NCI-H187 (cell line): Measurements from ENCODE around the gene CGB3.
"Not testable (repeated sequence)": the region's sequence is repeated elsewhere in the genome, so short reads cannot be mapped to it uniquely, and the experiment has no call there.

Source experiments
- DNase-seq, 2 experiments: peaks; one replicate each; lab custom pipeline; 2025; lab: John Stamatoyannopoulos, UW

Gene CGB3

GRCh38 chr19:49042666-49043065 is 18.5 kb upstream of the CGB3 start:
- not testable (repeated sequence) for DNase-seq

GRCh38 chr19:49042177-49042576 is 18.0 kb upstream of the CGB3 start:
- no peak for DNase-seq

GRCh38 chr19:49039736-49040135 is 15.6 kb upstream of the CGB3 start:
- DNase-seq: not testable (repeated sequence)

GRCh38 chr19:49038557-49039276 is 14.6 kb upstream of the CGB3 start:
- not testable (repeated sequence) for DNase-seq

GRCh38 chr19:49038111-49038510 is 14.0 kb upstream of the CGB3 start:
- not testable (repeated sequence) for DNase-seq

- DNase-seq: not testable (repeated sequence)
Measured at GRCh38 chr19:49036815-49037214, 12.7 kb upstream of the CGB3 start, which contains the start of gene CGB1. Gene CGB1 (minus strand): TSS chr19:49036895. CDS start chr19:49036711, 184 bp downstream.

- not testable (repeated sequence) for DNase-seq
Measured at GRCh38 chr19:49031642-49032301, 7.6 kb upstream of the CGB3 start, which contains the start of gene CGB2. Gene CGB2 (plus strand): TSS chr19:49031890. CDS start chr19:49032096, 206 bp downstream.

- not testable (repeated sequence) for DNase-seq
Measured at GRCh38 chr19:49030323-49030722, 6.2 kb upstream of the CGB3 start.

- not testable (repeated sequence) for DNase-seq
Measured at GRCh38 chr19:49029749-49030148, 5.6 kb upstream of the CGB3 start.

GRCh38 chr19:49028686-49029085 is 4.6 kb upstream of the CGB3 start:
- not testable (repeated sequence) for DNase-seq

- not testable (repeated sequence) for DNase-seq
Measured at GRCh38 chr19:49025599-49025998, 1.5 kb upstream of the CGB3 start.

- not testable (repeated sequence) for DNase-seq
Measured at GRCh38 chr19:49025088-49025487, 955 bp upstream of the CGB3 start.

- DNase-seq: no peak
Measured at GRCh38 chr19:49022116-49022515, 2.0 kb downstream of the CGB3 start.

- no peak for DNase-seq
Measured at GRCh38 chr19:49020931-49021895, 2.9 kb downstream of the CGB3 start.

- DNase-seq: no peak
Measured at GRCh38 chr19:49020342-49020741, 3.8 kb downstream of the CGB3 start.

GRCh38 chr19:49019242-49019932 is 4.7 kb downstream of the CGB3 start:
- DNase-seq: peak; percentile 50 to 70

GRCh38 chr19:49018388-49019241 is 5.5 kb downstream of the CGB3 start:
- not testable (repeated sequence) for DNase-seq

- DNase-seq: no peak
Measured at GRCh38 chr19:49017666-49018351, 6.3 kb downstream of the CGB3 start.

- DNase-seq: no peak
Measured at GRCh38 chr19:49017041-49017665, 7.0 kb downstream of the CGB3 start, which contains the start of gene LHB. Gene LHB (minus strand): TSS chr19:49017091. CDS start chr19:49017081, 10 bp downstream.
